ENCODE measurements around the gene RXRG. TPM values are rescaled to one million over a fixed set of nuclear protein-coding genes. Genes with fewer than 3 reads are reported as not detected.

Gene RXRG
- total and polyA plus RNA-seq, 2 of the 8 experiments (the other 6 are each of a cell fraction or from before 2014, with no cell fraction given) = not detected

DNA sequence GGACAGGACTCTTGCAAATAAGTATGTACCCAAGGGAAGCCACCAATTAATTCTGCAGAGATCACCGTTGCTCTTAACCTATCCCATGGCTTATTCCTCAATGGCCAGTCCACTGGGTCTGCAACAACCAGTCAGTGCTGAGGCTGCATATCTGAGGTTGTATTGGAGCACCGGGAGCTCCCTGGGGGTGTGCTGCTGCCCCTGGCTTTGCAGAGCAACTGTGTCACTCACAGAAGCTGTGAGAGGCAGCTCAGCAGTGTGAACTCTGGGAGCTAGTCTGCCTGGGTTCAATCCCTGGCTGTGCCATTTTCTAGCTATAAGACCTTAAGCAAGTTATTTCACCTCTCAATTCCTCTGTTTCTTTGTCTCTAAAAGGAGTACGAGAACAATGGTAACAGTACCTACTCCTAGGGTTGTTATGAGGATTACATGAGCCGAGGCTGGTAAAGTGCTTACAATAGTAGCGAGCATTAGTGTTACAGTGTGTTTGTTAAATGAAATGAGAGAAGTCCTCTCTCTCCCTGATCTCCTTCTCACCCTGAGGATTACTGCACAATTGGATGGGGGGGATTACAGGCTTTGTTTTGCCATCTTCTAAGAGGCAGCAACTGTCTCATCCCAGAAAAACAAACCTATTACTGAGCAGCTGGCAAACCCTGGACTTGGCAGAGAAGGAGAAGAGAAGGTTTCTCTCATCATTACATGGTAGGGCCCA, 3.6 kb downstream of the RXRG start (continued):
- TF ChIP-seq, protein P1, sequence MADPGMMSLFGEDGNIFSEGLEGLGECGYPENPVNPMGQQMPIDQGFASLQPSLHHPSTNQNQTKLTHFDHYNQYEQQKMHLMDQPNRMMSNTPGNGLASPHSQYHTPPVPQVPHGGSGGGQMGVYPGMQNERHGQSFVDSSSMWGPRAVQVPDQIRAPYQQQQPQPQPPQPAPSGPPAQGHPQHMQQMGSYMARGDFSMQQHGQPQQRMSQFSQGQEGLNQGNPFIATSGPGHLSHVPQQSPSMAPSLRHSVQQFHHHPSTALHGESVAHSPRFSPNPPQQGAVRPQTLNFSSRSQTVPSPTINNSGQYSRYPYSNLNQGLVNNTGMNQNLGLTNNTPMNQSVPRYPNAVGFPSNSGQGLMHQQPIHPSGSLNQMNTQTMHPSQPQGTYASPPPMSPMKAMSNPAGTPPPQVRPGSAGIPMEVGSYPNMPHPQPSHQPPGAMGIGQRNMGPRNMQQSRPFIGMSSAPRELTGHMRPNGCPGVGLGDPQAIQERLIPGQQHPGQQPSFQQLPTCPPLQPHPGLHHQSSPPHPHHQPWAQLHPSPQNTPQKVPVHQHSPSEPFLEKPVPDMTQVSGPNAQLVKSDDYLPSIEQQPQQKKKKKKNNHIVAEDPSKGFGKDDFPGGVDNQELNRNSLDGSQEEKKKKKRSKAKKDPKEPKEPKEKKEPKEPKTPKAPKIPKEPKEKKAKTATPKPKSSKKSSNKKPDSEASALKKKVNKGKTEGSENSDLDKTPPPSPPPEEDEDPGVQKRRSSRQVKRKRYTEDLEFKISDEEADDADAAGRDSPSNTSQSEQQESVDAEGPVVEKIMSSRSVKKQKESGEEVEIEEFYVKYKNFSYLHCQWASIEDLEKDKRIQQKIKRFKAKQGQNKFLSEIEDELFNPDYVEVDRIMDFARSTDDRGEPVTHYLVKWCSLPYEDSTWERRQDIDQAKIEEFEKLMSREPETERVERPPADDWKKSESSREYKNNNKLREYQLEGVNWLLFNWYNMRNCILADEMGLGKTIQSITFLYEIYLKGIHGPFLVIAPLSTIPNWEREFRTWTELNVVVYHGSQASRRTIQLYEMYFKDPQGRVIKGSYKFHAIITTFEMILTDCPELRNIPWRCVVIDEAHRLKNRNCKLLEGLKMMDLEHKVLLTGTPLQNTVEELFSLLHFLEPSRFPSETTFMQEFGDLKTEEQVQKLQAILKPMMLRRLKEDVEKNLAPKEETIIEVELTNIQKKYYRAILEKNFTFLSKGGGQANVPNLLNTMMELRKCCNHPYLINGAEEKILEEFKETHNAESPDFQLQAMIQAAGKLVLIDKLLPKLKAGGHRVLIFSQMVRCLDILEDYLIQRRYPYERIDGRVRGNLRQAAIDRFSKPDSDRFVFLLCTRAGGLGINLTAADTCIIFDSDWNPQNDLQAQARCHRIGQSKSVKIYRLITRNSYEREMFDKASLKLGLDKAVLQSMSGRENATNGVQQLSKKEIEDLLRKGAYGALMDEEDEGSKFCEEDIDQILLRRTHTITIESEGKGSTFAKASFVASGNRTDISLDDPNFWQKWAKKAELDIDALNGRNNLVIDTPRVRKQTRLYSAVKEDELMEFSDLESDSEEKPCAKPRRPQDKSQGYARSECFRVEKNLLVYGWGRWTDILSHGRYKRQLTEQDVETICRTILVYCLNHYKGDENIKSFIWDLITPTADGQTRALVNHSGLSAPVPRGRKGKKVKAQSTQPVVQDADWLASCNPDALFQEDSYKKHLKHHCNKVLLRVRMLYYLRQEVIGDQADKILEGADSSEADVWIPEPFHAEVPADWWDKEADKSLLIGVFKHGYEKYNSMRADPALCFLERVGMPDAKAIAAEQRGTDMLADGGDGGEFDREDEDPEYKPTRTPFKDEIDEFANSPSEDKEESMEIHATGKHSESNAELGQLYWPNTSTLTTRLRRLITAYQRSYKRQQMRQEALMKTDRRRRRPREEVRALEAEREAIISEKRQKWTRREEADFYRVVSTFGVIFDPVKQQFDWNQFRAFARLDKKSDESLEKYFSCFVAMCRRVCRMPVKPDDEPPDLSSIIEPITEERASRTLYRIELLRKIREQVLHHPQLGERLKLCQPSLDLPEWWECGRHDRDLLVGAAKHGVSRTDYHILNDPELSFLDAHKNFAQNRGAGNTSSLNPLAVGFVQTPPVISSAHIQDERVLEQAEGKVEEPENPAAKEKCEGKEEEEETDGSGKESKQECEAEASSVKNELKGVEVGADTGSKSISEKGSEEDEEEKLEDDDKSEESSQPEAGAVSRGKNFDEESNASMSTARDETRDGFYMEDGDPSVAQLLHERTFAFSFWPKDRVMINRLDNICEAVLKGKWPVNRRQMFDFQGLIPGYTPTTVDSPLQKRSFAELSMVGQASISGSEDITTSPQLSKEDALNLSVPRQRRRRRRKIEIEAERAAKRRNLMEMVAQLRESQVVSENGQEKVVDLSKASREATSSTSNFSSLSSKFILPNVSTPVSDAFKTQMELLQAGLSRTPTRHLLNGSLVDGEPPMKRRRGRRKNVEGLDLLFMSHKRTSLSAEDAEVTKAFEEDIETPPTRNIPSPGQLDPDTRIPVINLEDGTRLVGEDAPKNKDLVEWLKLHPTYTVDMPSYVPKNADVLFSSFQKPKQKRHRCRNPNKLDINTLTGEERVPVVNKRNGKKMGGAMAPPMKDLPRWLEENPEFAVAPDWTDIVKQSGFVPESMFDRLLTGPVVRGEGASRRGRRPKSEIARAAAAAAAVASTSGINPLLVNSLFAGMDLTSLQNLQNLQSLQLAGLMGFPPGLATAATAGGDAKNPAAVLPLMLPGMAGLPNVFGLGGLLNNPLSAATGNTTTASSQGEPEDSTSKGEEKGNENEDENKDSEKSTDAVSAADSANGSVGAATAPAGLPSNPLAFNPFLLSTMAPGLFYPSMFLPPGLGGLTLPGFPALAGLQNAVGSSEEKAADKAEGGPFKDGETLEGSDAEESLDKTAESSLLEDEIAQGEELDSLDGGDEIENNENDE (IDR thresholded peaks at IDR 0.05; ENCODE audit: insufficient replicate concordance, low read length) = no peak
- TF ChIP-seq PHF8 (conservative IDR thresholded peaks at IDR 0.05; ENCODE audit: low read depth, low read length) (no peak), SIX5 (IDR thresholded peaks at IDR 0.05; ENCODE audit: low read depth, low read length) (no peak), TAF1 (IDR thresholded peaks at IDR 0.05; ENCODE audit: low read depth, low read length) (no peak), POU5F1 (IDR thresholded peaks at IDR 0.05; ENCODE audit: low read depth, low read length) (no peak), BRCA1 (IDR thresholded peaks at IDR 0.05; ENCODE audit: low read depth, low read length) (no peak), SRF (IDR thresholded peaks at IDR 0.05; ENCODE audit: low read depth, low read length) (no peak), SUZ12 (IDR thresholded peaks at IDR 0.05; ENCODE audit: low read length) (no peak), YY1 (IDR thresholded peaks at IDR 0.05; ENCODE audit: low read depth, low read length) (no peak), CTBP2 (IDR thresholded peaks at IDR 0.05; ENCODE audit: borderline replicate concordance, insufficient read depth, insufficient read length, low read length) (no peak), GABPA (IDR thresholded peaks at IDR 0.05; ENCODE audit: borderline replicate concordance, insufficient read depth, low read length) (no peak)
